Prostate gland (tissue), 2 donors: ENCODE results near the gene CENPT. TPM values are rescaled to one million over a fixed set of nuclear protein-coding genes. Genes with fewer than 3 reads are reported as not detected.

Experiments
- DNase-seq: peaks from one replicate; pipeline ENCODE4 v3.0.0-alpha.2; 2019; ENCODE audit warnings: low spot score
- H3K27ac ChIP-seq, 2 donors: fragments of 200-600 bp; sonication (generic); 2 replicates each; pipeline ENCODE4 v1.5.1; 2017 to 2019
- H3K27me3 ChIP-seq: fragments of 200-600 bp; sonication (generic); replicated peaks from 2 replicates; pipeline ENCODE4 v1.5.1; 2019; ENCODE audit not compliant: insufficient read depth
- H3K36me3 ChIP-seq, 2 donors: fragments of 200-600 bp; sonication (generic); 1 replicate in 1 of 2; 2 replicates in 1 of 2; pipeline versions ENCODE4 v1.5.1 to v1.8.1; 2017 to 2019
- H3K4me1 ChIP-seq: fragments of 200-600 bp; sonication (generic); replicated peaks from 2 replicates; pipeline ENCODE4 v1.5.1; 2019
- H3K4me3 ChIP-seq, 2 donors: fragments of 200-600 bp; sonication (generic); 2 replicates each; pipeline ENCODE4 v1.5.1; 2017 to 2019
- H3K9me3 ChIP-seq: fragments of 200-600 bp; sonication (generic); 2 replicates; pipeline ENCODE4 v1.5.1; 2017
- POLR2A ChIP-seq: fragments of 450-650 bp; IDR thresholded peaks from one replicate; pipeline ENCODE4 v1.6.1; 2016; ENCODE audit warnings: antibody characterized with exemption, mild to moderate bottlenecking
- POLR2AphosphoS5 ChIP-seq: sonication (generic); formaldehyde crosslinking; IDR thresholded peaks from one replicate; pipeline ENCODE4 v1.6.1; 2017; ENCODE audit warnings: antibody characterized with exemption
- WGBS: methylation state at CpG from one replicate; pipeline ENCODE4 v1.1.5; 2018; 5-methylcytosine and 5-hydroxymethylcytosine counted together
- intact Hi-C: fragments of 100-400 bp; cut with DNase I; formaldehyde crosslinking; loops from one replicate; pipeline ENCODE4 v1.14.2; 2022
- total RNA-seq, 2 donors: library from RNA; depleted of rRNA; stranded (reverse); fragments of >200 nt; gene quantifications; one replicate each; pipeline ENCODE4 v1.1.0, GENCODE V29; 2016
- TF ChIP-seq, protein P1 (sequence below), 4 experiments: fragments of 200-600 bp in 2 of 4; fragments of 450-650 bp in 2 of 4; sonication (generic) in 2 of 4; IDR thresholded peaks; 1 replicate in 3 of 4; 2 replicates in 1 of 4; pipeline ENCODE4 v1.5.1; 2016 to 2019; ENCODE audit warnings: antibody characterized with exemption in 4 of 4, mild to moderate bottlenecking in 2 of 4, moderate library complexity in 2 of 4

CENPT gene
- total RNA-seq, 2 donors from 2014 or later, result 28.1 to 69.2 TPM

DNA sequence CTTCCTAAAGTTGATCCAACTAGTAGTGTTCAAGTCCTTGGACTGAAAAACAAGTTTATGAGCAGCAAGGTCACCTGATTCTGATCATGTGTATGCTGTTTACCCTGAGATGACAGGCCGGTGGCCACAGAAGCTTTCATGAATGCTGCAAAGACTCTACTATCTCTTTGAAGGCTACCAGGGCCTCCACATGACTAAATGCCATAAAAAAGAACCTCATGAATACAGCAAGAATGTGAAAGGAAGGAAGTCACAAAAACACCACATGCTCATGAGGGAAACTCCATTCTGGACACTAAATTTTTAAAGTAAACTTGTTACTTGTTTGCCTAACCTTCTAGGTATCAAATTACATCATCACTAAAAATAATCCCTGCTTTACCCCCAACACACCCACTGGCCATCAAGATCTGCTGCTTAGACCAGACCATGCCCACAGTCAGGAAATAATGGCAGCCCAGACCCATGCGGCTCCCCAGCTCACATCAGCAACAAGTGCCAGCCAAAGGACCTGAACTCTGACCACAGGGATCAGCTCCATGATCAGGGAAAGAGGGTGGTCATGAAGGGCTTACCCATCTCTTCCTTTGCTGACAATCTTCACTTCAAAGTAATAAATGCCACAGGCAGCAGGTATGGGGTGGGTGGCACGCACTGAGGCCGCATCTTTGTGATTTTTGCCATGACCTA is 42.5 kb downstream of the CENPT start:
- Histone ChIP-seq H3K27ac (peak overlapping the region in 1 of 2 donors; percentile 81), H3K9me3 (no peaks in the 10 kb centered on the region), H3K4me1 (peaks cover 14% of the 10 kb centered on the region), H3K27me3 (no peaks in the 10 kb centered on the region), H3K36me3 (no peaks in the 10 kb centered on the region), H3K4me3 (peak overlapping the region; percentile 94 to 98)
- TF ChIP-seq POLR2A (no peak), POLR2AphosphoS5 (no peak)
- TF ChIP-seq, protein P1, sequence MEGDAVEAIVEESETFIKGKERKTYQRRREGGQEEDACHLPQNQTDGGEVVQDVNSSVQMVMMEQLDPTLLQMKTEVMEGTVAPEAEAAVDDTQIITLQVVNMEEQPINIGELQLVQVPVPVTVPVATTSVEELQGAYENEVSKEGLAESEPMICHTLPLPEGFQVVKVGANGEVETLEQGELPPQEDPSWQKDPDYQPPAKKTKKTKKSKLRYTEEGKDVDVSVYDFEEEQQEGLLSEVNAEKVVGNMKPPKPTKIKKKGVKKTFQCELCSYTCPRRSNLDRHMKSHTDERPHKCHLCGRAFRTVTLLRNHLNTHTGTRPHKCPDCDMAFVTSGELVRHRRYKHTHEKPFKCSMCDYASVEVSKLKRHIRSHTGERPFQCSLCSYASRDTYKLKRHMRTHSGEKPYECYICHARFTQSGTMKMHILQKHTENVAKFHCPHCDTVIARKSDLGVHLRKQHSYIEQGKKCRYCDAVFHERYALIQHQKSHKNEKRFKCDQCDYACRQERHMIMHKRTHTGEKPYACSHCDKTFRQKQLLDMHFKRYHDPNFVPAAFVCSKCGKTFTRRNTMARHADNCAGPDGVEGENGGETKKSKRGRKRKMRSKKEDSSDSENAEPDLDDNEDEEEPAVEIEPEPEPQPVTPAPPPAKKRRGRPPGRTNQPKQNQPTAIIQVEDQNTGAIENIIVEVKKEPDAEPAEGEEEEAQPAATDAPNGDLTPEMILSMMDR (IDR thresholded peaks at IDR 0.05), result no peak
- 71% methylated on average over 4 of the region's 4 CpGs for WGBS
- intact Hi-C loops, result loop anchor here (10.0 kb wide), 1 partner anchor 130 kb away; no protein-coding TSS in a partner anchor
- no peak for DNase-seq

DNA sequence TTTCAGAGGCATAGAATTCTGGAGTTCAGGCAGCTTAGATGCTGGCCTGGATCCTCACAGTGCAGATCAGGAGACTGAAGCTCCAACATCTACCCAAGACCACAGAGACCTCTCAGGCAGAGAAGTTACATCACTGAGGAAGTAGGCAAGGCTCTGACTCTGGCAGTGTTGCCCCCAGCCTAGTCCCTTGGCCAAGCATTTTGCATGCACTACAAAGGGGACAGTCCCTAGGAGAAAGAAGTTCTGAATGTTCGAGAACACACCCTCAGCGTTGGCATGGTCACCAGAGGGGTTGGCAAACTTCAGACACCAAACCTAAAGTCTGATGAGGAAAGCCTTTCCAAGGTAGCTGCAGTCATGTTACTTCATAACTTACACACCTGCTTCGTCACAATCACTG is 43.6 kb downstream of the CENPT start:
- DNase-seq, result no peak
- TF ChIP-seq POLR2A, result no peak
- TF ChIP-seq, protein P1 (IDR thresholded peaks at IDR 0.05), result no peak
- TF ChIP-seq POLR2AphosphoS5, result no peak
- 87% methylated on average over 3 of the region's 3 CpGs for WGBS
- Histone ChIP-seq H3K27me3 (no peaks in the 10 kb centered on the region), H3K27ac (no peak overlapping the region), H3K9me3 (no peaks in the 10 kb centered on the region), H3K4me1 (peaks cover 14% of the 10 kb centered on the region), H3K4me3 (no peak overlapping the region), H3K36me3 (no peaks in the 10 kb centered on the region)
- intact Hi-C loops, result loop anchor here (10.0 kb wide), 1 partner anchor 129 kb away; no protein-coding TSS in a partner anchor

DNA sequence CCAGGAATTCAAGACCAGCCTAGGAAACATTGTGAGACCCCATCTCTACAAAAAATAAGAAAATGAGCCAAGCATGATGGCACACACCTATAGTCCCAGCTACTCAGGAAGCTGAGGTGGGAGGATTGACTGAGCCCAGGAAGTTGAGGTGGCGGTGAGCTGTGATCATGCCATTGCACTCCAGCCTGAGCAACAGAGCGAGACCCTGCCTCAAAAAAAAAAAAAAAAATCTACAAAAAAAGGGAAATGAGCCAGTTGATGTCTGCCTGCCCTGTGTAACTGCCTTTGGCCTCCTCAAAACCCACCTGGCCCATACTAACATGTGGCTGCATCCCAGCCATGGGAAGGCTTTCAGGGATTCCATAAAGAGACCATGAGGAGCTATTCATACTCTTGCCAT is 45.6 kb downstream of the CENPT start:
- no peaks in the 10 kb centered on the region for H3K9me3 ChIP-seq
- no peaks in the 10 kb centered on the region for H3K36me3 ChIP-seq
- no peak overlapping the region for H3K27ac ChIP-seq
- H3K27me3 ChIP-seq, result no peaks in the 10 kb centered on the region
- no peak for TF ChIP-seq POLR2AphosphoS5
- 100% methylated on average over 2 of the region's 2 CpGs for WGBS
- no peak overlapping the region for H3K4me3 ChIP-seq
- peaks cover 14% of the 10 kb centered on the region for H3K4me1 ChIP-seq
- intact Hi-C loops, result loop anchor here (10.0 kb wide), 1 partner anchor 127 kb away; no protein-coding TSS in a partner anchor
- no peak for DNase-seq

DNA sequence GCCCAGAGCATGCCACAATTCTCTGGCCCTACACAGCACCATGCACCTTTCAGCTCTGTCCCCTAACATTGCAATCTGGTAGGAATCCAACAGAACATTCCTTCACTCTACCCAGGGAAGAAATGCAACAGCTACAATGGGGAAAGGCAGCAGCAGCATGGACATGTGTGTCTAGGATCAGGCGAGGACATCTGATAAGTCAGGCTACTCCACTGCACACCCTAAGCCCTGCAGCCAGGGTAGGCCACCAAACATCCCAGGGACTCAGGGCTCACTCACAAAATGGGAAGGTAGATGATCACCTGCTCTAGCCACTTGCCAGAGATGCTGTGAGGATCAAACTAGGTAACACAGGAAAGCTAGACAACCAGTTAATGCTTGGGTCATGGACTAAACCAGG is 46.3 kb downstream of the CENPT start:
- H3K36me3 ChIP-seq, result no peaks in the 10 kb centered on the region
- DNase-seq, result no peak
- peaks cover 14% of the 10 kb centered on the region for H3K4me1 ChIP-seq
- H3K9me3 ChIP-seq, result no peaks in the 10 kb centered on the region
- intact Hi-C loops, result loop anchor here (10.0 kb wide), 1 partner anchor 126 kb away; no protein-coding TSS in a partner anchor
- H3K27me3 ChIP-seq, result no peaks in the 10 kb centered on the region
- 100% methylated on average over 1 of the region's 1 CpG for WGBS
- no peak overlapping the region for H3K27ac ChIP-seq
- TF ChIP-seq, protein P1 (IDR thresholded peaks at IDR 0.05), result no peak
- H3K4me3 ChIP-seq, result no peak overlapping the region

DNA sequence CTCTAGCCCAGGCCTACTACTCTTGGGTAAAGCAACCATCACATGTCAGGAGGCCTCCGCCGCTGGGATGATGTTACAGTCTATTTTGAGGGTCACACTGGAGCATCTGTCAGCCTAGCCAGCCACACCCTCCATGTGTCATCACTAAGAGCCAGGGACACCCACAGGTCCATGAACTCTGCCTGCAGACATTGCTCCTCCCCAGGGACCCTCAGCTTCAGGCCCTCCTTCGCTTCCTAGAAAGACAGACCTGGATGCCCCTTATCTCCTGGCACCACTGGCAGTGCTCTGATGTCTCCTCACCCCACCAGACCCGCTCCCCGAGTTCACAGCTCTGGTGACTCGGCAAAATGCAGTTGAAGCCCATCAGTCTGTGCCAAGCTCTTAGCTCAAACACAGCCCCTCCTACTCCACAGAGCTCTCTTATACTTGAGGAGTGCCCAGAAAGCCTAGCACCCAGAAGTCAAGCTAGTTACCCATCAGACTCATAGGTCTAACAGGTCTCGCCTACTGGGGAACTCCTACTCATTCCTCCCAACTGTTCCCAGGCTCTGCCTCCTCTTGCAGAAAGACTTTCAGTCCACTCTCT is 47.1 kb downstream of the CENPT start:
- intact Hi-C loops, result loop anchor here (10.0 kb wide), 1 partner anchor 126 kb away; no protein-coding TSS in a partner anchor
- DNase-seq, result no peak
- Histone ChIP-seq H3K27ac (no peak overlapping the region), H3K4me1 (peaks cover 11% of the 10 kb centered on the region), H3K9me3 (no peaks in the 10 kb centered on the region), H3K36me3 (no peaks in the 10 kb centered on the region), H3K27me3 (no peaks in the 10 kb centered on the region), H3K4me3 (no peak overlapping the region)
- WGBS, result 85% methylated on average over 7 of the region's 7 CpGs
- TF ChIP-seq POLR2A (no peak), POLR2AphosphoS5 (no peak)
- TF ChIP-seq, protein P1 (IDR thresholded peaks at IDR 0.05), result no peak
